ENCODE results near the gene ZNF592.
"Not testable (repeated sequence)": the region's sequence is repeated elsewhere in the genome, so short reads cannot be mapped to it uniquely, and the experiment has no call there.

DNA sequence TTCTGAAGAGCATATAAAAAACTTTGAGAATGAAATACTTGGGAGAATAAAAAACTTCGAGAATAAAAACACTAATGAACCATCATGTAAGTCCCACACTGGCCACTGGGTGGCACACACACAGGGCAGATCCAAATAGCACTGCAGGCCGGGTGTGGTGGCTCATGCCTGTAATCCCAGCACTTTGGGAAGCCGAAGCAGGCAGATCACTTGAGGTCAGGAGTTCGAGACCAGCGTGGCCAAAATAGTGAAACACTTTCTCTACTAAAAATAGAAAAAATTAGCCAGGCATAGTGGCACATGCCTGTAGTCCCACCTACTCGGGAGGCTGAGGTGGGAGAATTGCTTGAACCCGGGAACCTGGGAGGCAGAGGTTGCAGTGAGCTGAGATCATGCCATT is 97.2 kb downstream of the ZNF592 start:
- TF ChIP-seq, protein P1, sequence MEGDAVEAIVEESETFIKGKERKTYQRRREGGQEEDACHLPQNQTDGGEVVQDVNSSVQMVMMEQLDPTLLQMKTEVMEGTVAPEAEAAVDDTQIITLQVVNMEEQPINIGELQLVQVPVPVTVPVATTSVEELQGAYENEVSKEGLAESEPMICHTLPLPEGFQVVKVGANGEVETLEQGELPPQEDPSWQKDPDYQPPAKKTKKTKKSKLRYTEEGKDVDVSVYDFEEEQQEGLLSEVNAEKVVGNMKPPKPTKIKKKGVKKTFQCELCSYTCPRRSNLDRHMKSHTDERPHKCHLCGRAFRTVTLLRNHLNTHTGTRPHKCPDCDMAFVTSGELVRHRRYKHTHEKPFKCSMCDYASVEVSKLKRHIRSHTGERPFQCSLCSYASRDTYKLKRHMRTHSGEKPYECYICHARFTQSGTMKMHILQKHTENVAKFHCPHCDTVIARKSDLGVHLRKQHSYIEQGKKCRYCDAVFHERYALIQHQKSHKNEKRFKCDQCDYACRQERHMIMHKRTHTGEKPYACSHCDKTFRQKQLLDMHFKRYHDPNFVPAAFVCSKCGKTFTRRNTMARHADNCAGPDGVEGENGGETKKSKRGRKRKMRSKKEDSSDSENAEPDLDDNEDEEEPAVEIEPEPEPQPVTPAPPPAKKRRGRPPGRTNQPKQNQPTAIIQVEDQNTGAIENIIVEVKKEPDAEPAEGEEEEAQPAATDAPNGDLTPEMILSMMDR (IDR thresholded peaks at IDR 0.05): peak; percentile 68 to 82 (median 73)
- not testable (repeated sequence) for TF ChIP-seq POLR2A (IDR thresholded peaks at IDR 0.05); POLR2AphosphoS5 (IDR thresholded peaks at IDR 0.05); EP300 (IDR thresholded peaks at IDR 0.05; ENCODE audit: low read depth)

All from transverse colon (tissue), 4 donors.